Heart right ventricle (tissue), 16 donors: ENCODE data around the gene ITGA7. TPM values are rescaled to one million over a fixed set of nuclear protein-coding genes. Genes with fewer than 3 reads are reported as not detected.

Experiments
- ATAC-seq, 8 donors: fragments of 200-7000 bp; cut with Tn5 transposase; one replicate each; pipeline ENCODE4 v1.9.1; 2020; ENCODE audit warnings: mild to moderate bottlenecking in 8 of 8, moderate library complexity in 8 of 8, moderate number of reproducible peaks in 1 of 8
- DNase-seq, 2 donors: peaks; one replicate each; pipeline ENCODE4 v3.0.0-alpha.2; 2020
- H3K27ac ChIP-seq, 10 donors: fragments of 200-600 bp; sonication (generic) in 2 of 10; one replicate each; pipeline versions ENCODE4 v1.5.0 to v1.8.0; 2020 to 2022; ENCODE audit warnings: mild to moderate bottlenecking in 3 of 10
- H3K27me3 ChIP-seq, 7 donors: fragments of 200-600 bp; one replicate each; pipeline ENCODE4 v1.8.0; 2021 to 2022; ENCODE audit warnings: mild to moderate bottlenecking in 2 of 7
- H3K36me3 ChIP-seq, 9 donors: fragments of 200-600 bp; sonication (generic) in 1 of 9; one replicate each; pipeline versions ENCODE4 v1.5.0 to v1.8.0; 2020 to 2022; ENCODE audit warnings: mild to moderate bottlenecking in 2 of 9
- H3K4me1 ChIP-seq, 9 donors: fragments of 200-600 bp; sonication (generic) in 1 of 9; one replicate each; pipeline versions ENCODE4 v1.5.0 to v1.8.0; 2020 to 2022; ENCODE audit warnings: mild to moderate bottlenecking in 4 of 9
- H3K4me3 ChIP-seq, 10 donors: fragments of 200-600 bp; sonication (generic) in 2 of 10; one replicate each; pipeline versions ENCODE4 v1.5.0 to v1.8.0; 2020 to 2022; ENCODE audit warnings: mild to moderate bottlenecking in 7 of 10, moderate library complexity in 2 of 10
- H3K9me3 ChIP-seq, 11 donors: fragments of 200-600 bp in 10 of 11; sonication (generic) in 2 of 11; one replicate each; pipeline versions ENCODE4 v1.5.0 to v1.8.0; 2013 to 2022; ENCODE audit warnings: mild to moderate bottlenecking in 2 of 11, control low read depth in 1 of 11, moderate library complexity in 1 of 11
- CTCF ChIP-seq, 9 donors: fragments of 200-600 bp; sonication (generic) in 2 of 9; IDR thresholded peaks; one replicate each; pipeline versions ENCODE4 v1.5.0 to v1.8.0; 2021 to 2022; ENCODE audit warnings: antibody characterized with exemption in 9 of 9, mild to moderate bottlenecking in 5 of 9, moderate library complexity in 1 of 9
- WGBS, 2 donors: extraction: QIAGEN DNeasy Blood & Tissue Kit; methylation state at CpG; one replicate each; pipeline ENCODE4 v1.1.7; 2013; ENCODE audit warnings: inconsistent platforms in 1 of 2; 5-methylcytosine and 5-hydroxymethylcytosine counted together
- intact Hi-C, 10 donors: fragments of 100-400 bp; cut with DNase I; formaldehyde crosslinking; loops; one replicate each; pipeline versions ENCODE4 v1.11.1 to v1.14.2; 2022
- polyA plus RNA-seq, 2 donors: library from polyadenylated mRNA; stranded (reverse); fragments of 200-250 nt; gene quantifications; one replicate each; pipeline ENCODE4 v1.2.3, GENCODE V29; 2013
- total RNA-seq, 10 donors: library from RNA; stranded (reverse); fragmentation: NEBNext Ultra II Directional in 3 of 10; extraction: Animal tissue kit (Norgen Biotek cat#: 25700) in 3 of 10; gene quantifications; one replicate each; pipeline versions ENCODE4 v1.2.1 to v1.2.4, GENCODE V29; 2021 to 2023
- donor health status: Arrhythmogenic right ventricular cardiomyopathy.
- donor health status: ischemic (EF 13 %, LVEDD 7.1; RV severe dilation, severe dysfunction).
- donor health status: healthy with polysubstance abuse.
- donor health status: DM: no; HTN: yes; CAD: no.
- donor health status: DM: no; HTN: no; CAD: no.
- donor health status: ischemic (EF 25% LVEDD 6.9; RV normal size, moderate dysfunction).
- donor health status: ischemic (EF 25% LVEDD 5.7; RV mildly dilated, moderate dysfunction).
- donor health status: healthy.
- donor health status: DM: yes; HTN: yes; CAD: no.
- donor health status: Ischemic cardiomyopathy.
- donor health status: ischemic (EF 35%, LVEDD 5.7; RV mildly dilated, moderate dysfunction).
- donor health status: nonischemic (EF 11% LVEDD 7.7; RV severe dilation, severe dysfunction).
- donor health status: DM: yes; HTN: yes; CAD: no.
- donor health status: PGD.
- donor health status: ischemic (EF 29% LVEDD 5.4; RV normal size, mild dysfunction).
- donor health status: nonischemic (EF 23%, LVEDD 6.1; RV moderate dilation, normal function).

ITGA7 gene
- total and polyA plus RNA-seq, 12 donors: 247 to 750 (median 502) TPM

DNA sequence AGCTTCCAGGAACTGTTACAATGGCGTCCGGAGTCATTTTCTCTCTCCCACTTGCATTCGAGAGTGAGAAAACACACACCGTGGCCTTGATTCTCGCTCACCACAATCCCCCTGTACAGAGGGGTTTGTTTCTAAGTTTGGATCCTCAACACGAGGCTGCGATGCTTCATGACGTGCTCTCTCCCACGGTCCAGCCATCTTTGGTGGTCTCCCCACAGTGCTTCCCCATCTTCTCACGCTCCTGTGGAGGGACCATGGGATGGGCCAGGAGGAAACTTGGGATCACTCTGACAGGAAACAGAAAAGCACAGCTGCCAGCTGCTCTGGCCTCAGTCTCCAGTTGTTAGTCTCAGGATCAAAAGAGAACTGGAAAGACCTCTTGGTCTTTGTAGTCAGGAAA, 42.9 kb downstream of the ITGA7 start:
- Histone ChIP-seq H3K27ac (no peak overlapping the region), H3K4me3 (no peak overlapping the region), H3K4me1 (peaks cover 0 to 7% (median 5%) of the 10 kb centered on the region in 9 donors), H3K36me3 (no peaks in the 10 kb centered on the region), H3K27me3 (no peaks in the 10 kb centered on the region), H3K9me3 (no peaks in the 10 kb centered on the region)
- TF ChIP-seq CTCF (IDR thresholded peaks at IDR 0.05): no peak
- WGBS, 2 donors: 77 to 82% methylated on average over 10 of the region's 10 CpGs
- DNase-seq (no peak), ATAC-seq (no peak)
- intact Hi-C loops: loop anchor here in 1 of 10 donors (5.0 kb wide), 1 partner anchor 57 kb away; the partner anchor contains the start of gene RDH5

DNA sequence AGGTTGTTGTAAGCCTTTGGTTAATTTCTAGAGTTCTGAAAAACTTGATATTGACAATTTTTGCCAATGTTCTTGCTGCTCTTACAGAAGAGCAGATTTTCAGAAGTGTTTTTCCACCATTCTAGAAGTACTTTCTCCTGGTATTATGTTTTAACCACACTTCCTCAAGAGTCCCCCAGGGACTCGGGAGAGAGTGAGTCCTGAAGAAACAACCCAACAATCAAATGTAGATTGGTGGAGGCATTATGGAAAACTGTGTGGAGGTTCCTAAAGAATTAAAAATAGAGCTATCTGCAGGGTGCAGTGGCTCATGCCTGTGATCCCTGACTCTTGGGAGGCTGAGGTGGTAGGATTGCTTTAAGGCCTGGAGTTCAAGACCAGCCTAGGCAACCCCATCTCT, 44.3 kb downstream of the ITGA7 start:
- Histone ChIP-seq H3K4me1 (peaks cover 0 to 20% (median 11%) of the 10 kb centered on the region in 9 donors), H3K27ac (no peak overlapping the region), H3K27me3 (no peaks in the 10 kb centered on the region), H3K4me3 (no peak overlapping the region), H3K36me3 (no peaks in the 10 kb centered on the region), H3K9me3 (no peaks in the 10 kb centered on the region)
- TF ChIP-seq CTCF (IDR thresholded peaks at IDR 0.05): no peak
- ATAC-seq (no peak), DNase-seq (no peak)
- intact Hi-C loops: loop anchor here in 1 of 10 donors (5.0 kb wide), 1 partner anchor 59 kb away; the partner anchor contains the start of gene RDH5
- 31 to 56% methylated on average over 1 of the region's 1 CpG for WGBS, 2 donors

DNA sequence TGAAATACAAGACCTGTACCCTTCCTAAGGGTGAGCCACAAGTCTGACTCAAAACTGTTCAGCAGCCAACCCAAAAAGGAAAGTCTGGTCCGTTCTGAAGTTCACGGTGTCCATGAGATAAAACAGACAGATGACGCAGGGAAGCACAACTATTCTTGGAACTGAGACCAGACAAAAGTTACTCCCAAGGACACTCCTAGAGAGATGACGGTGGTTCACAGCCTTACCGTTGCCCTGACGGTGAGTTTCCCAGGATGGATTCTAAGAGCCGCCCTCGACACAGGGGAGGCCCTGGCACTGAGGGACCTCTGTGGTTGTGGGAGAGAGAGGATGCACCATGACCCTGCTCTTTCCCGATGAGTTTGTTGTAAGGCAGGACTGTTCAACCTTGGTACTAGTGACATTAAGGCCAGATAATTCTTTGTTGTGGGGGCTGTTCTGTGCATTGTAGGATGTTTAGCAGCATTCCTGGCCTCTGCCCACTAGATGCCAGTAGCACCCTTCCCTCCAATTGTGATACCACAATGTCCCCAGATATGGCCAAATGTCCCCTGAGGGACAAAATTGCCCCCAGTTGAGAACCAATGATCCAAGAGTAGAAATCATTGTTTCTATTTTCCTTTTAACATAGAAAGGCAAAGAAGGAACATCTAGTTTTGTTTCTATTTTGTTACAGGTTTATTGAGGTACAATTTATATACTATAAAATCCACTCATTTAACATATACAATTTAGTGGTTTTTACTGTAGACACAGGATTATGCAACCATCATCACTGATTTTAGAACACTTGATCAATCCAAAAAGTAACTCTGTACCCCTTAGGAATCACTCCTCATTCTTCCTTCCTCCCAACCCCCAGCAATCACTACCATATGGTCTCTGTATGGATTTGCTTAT, 48.0 kb downstream of the ITGA7 start:
- H3K4me1 ChIP-seq: peaks cover 0 to 30% (median 18%) of the 10 kb centered on the region in 9 donors
- H3K27ac ChIP-seq: peak overlapping the region; percentile 68 to 96 (median 87)
- WGBS, 2 donors: 21 to 28% methylated on average over 9 of the region's 9 CpGs

More for the DNA sequence above, 48.0 kb downstream of the ITGA7 start:
- intact Hi-C loops: loop anchor here in 4 of 10 donors (2.0 to 10.0 kb wide), 5 partner anchors 63 to 467 kb away; partner anchors contain the start of genes RDH5 (in 2 of the 4), CD63 (in 1 of the 4), ORMDL2 (in 1 of the 4) and SARNP (in 1 of the 4)
- H3K36me3 ChIP-seq: no peaks in the 10 kb centered on the region
- H3K27me3 ChIP-seq: no peaks in the 10 kb centered on the region
- H3K4me3 ChIP-seq: peak overlapping the region in 4 of 10 donors; percentile 4 to 24 (median 14)
- peak in 1 of 2 donors; percentile 66 for DNase-seq
- peak; percentile 74 to 94 (median 90) for ATAC-seq
- TF ChIP-seq CTCF (IDR thresholded peaks at IDR 0.05): peak in 8 of 9 donors; percentile 13 to 63 (median 51)
- H3K9me3 ChIP-seq: no peaks in the 10 kb centered on the region
